Right kidney (tissue), 1 donor: ENCODE data around the gene CPA4.

Experiments
- DNase-seq: peaks from one replicate; pipeline ENCODE4 v3.0.0-alpha.2; 2016

Gene CPA4

DNA sequence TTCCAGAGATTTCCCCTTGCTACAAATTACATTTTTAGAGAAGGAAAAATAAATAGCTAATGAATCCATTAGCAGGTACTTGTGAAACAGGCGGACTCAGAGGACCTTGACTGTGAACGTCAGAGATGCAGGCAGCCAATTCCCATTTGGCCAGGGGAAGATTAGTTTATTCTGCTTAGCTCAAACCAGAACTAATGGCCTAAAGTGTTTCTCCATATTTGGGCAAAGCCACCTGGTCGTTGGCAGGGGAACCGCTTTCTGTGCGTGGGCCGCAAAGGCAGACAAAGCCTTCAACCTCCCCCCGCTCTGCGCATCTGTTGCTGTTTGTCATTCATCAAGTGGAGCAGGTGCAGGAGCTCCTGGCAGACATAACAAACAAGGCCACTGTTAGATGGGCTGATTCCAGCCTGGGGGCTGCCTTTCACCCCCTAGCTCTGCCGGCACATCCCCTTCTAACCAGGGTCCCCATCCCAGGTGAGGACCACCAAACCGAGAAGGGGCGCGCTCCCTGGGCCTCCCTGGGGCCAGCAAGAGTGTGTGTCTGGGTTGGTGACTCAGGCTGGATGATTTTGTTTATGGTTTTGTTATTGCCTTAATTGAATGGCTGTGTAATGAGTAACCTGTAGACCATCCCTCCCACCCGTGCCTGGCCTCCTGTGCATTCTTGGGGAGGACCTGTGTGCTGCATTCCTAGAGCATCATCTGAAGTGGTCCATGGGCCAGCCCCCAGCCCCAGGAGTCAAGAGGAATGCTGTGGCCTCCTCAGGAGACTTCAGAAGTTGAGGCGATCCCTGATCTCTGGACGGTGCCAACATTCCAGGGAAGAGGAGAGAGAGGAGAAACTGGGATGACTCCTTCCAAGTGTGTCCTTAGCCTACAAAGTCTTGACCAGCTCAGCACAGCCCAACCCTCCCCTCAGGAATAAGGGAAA is 72.8 kb downstream of the CPA4 start:
- DNase-seq, result peak; percentile 73

GRCh38 chr7:130366564-130366963 is 73.6 kb downstream of the CPA4 start:
- DNase-seq, result no peak

- DNase-seq, result no peak
Observed at GRCh38 chr7:130367088-130367755, 74.3 kb downstream of the CPA4 start.

GRCh38 chr7:130367836-130368746 is 75.1 kb downstream of the CPA4 start:
- DNase-seq, result no peak

GRCh38 chr7:130369110-130369711 is 76.2 kb downstream of the CPA4 start:
- no peak for DNase-seq

GRCh38 chr7:130369831-130370550 is 77.0 kb downstream of the CPA4 start:
- no peak for DNase-seq

DNA sequence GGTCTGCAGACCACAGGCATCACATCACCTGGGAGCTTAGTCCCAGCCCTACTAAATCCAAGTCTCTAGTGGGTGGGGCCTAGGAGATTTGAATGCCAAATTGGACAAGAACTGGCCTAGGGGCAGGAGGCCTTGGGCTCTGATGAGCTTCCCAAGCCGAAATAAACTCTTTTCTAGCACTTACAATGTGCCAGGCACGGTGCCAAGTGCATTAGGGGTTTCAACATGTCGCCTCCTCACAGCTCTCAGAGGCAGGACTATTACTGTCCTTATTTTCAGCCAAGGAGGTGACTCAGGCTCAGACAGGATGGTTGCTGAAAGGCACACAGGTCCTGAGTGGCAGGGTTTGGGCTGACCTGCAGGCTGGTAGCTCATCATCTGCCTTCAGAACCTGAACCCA is 78.1 kb downstream of the CPA4 start:
- DNase-seq, result no peak

GRCh38 chr7:130372402-130373165 is 79.6 kb downstream of the CPA4 start:
- DNase-seq, result no peak
